T-helper 1 cell (primary cell): ENCODE data around the gene ERVV-1.

Source experiments
- DNase-seq, 5 donors: peaks; one replicate each; pipeline ENCODE4 v3.0.0-alpha.2; 2012 to 2020

ERVV-1 gene

GRCh38 chr19:53034054-53034453, 20.3 kb downstream of the ERVV-1 start:
- no peak for DNase-seq

GRCh38 chr19:53034948-53035675, 21.4 kb downstream of the ERVV-1 start:
- DNase-seq: no peak

DNA sequence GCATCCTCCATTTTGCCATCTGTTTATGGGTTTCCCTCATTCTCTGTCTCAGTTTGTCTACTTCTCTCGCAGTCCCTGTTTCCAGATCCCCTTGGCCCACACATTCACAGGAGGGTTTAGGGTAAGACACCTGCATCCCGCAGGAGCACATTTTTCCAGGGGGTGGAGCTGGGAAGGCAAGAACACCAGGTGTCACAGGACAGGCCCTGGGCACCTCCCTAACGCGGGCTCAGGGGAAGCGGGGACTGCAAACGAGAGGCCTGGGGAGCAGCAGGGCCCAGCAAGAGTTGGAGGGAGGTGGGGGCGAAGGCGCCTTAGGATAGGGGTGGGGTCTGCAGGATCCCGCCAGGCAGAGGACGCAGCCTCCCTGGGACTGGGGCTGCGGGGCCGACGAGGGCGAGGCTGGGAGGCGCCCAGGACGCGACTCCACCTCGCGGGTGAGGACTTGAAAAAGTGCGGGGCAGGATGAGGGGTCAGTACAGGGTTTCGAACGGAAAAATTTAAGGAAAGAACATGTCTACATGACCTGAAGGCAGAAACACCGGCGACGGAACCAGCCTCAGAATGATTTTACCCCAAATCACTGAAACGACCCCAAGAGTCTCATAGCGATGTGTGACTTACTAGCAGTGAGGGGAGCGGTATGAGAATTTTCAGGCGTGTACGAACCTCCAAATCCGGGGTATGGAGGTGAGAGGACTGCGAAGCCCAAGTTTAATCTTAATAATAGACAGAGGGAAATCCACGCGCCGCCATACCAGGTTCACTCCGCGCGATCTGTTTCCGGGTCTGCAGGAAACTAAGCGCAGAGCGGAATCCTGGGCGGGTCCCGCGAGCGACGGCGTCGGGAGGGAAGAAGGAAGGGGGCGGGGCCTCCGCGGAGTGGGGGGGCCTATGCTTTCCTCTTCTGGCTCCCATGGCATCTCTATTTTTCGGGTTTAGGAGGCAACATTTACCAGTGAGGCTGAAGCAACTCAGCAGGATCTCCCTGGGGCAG, 23.7 kb downstream of the ERVV-1 start:
- no peak for DNase-seq

GRCh38 chr19:53041366-53041765, 27.6 kb downstream of the ERVV-1 start:
- DNase-seq: no peak

- no peak for DNase-seq
These were observed 31.8 kb downstream of the ERVV-1 start for GRCh38 chr19:53045536-53045935.

- no peak for DNase-seq
These were observed 33.7 kb downstream of the ERVV-1 start for GRCh38 chr19:53047379-53047778.

- no peak for DNase-seq
These were observed 41.4 kb downstream of the ERVV-1 start for GRCh38 chr19:53055117-53055516.

- no peak for DNase-seq
These were observed 44.3 kb downstream of the ERVV-1 start for GRCh38 chr19:53057904-53058580.
